Measurements from ENCODE around the gene SEC23A. TPM values are rescaled to one million over a fixed set of nuclear protein-coding genes. Genes with fewer than 3 reads are reported as not detected.
A peak's percentile ranks its signal among the peaks of the same experiment; 100 is the strongest.

Gene SEC23A
- total RNA-seq, 1 experiment from 2014 or later = 108 TPM

GRCh38 chr14:39028620-39029019, 74.4 kb downstream of the SEC23A start:
- ChIA-PET CTCF (no interaction called here), POLR2A (no interaction called here)
- TF ChIP-seq CTCF (IDR thresholded peaks at IDR 0.05; ENCODE audit: insufficient read depth in 1 of 2, low read depth in 1 of 2, low read length in 1 of 2, severe bottlenecking in 1 of 2, unreplicated experiment in 1 of 2) = no peak
- Mint-ChIP-seq H3K36me3 (ENCODE audit: insufficient read depth, unreplicated experiment) (peaks cover 57% of the 10 kb centered on the region), H3K4me3 (ENCODE audit: unreplicated experiment) (no peak overlapping the region), H3K27me3 (ENCODE audit: insufficient read depth, unreplicated experiment) (no peaks in the 10 kb centered on the region), H3K9me3 (ENCODE audit: unreplicated experiment) (no peaks in the 10 kb centered on the region), H3K27ac (ENCODE audit: unreplicated experiment) (peak overlapping the region; percentile 2), H3K4me1 (ENCODE audit: low read depth, unreplicated experiment) (peaks cover 47% of the 10 kb centered on the region)
- no peak for DNase-seq
- intact Hi-C loops (cut with micrococcal nuclease; ENCODE audit: unreplicated experiment) = loop anchor here (10.0 kb wide), 1 partner anchor 1064 kb away; no protein-coding TSS in a partner anchor
- no peaks in the 10 kb centered on the region for H3K27me3 ChIP-seq (replicated peaks; ENCODE audit: control insufficient read depth, insufficient read depth, low read length)
- no peak overlapping the region for H3K4me3 ChIP-seq (ENCODE audit: low read depth, low read length)
- peaks cover 35% of the 10 kb centered on the region for H3K4me1 ChIP-seq
- H3K36me3 ChIP-seq (ENCODE audit: control insufficient read depth, insufficient read depth, low read length) = peaks cover 5% of the 10 kb centered on the region
- BruUV-seq (replicated peaks) = no TSS peak
- H3K9me3 ChIP-seq = no peaks in the 10 kb centered on the region

GRCh38 chr14:39025810-39026627, 77.0 kb downstream of the SEC23A start:
- peak; percentile 53 to 59 for DNase-seq
- no TSS peak for BruUV-seq (replicated peaks)
- Mint-ChIP-seq H3K4me1 (ENCODE audit: low read depth, unreplicated experiment) (peaks cover 51% of the 10 kb centered on the region), H3K27ac (ENCODE audit: unreplicated experiment) (peak overlapping the region; percentile 79), H3K36me3 (ENCODE audit: insufficient read depth, unreplicated experiment) (peaks cover 45% of the 10 kb centered on the region), H3K27me3 (ENCODE audit: insufficient read depth, unreplicated experiment) (no peaks in the 10 kb centered on the region), H3K4me3 (ENCODE audit: unreplicated experiment) (peak overlapping the region; percentile 48), H3K9me3 (ENCODE audit: unreplicated experiment) (no peaks in the 10 kb centered on the region)
- no peak for TF ChIP-seq CTCF (IDR thresholded peaks at IDR 0.05; ENCODE audit: insufficient read depth in 1 of 2, low read depth in 1 of 2, low read length in 1 of 2, severe bottlenecking in 1 of 2, unreplicated experiment in 1 of 2)
- intact Hi-C loops (cut with micrococcal nuclease; ENCODE audit: unreplicated experiment) = loop anchor here (2.0 to 10.0 kb wide), 3 partner anchors 61 to 1061 kb away; partner anchors contain the start of gene SEC23A
- H3K27me3 ChIP-seq (replicated peaks; ENCODE audit: control insufficient read depth, insufficient read depth, low read length) = no peaks in the 10 kb centered on the region
- CTCF ChIA-PET = interaction anchor here (0.8 to 2.0 kb wide), 4 partner anchors 8 to 76 kb away, joined by 4 to 7 read pairs (median 4); no protein-coding TSS in a partner anchor
- H3K36me3 ChIP-seq (ENCODE audit: control insufficient read depth, insufficient read depth, low read length) = peaks cover 5% of the 10 kb centered on the region
- POLR2A ChIA-PET = interaction anchor here (0.6 to 1.2 kb wide), 3 partner anchors 77 to 144 kb away, joined by 3 to 10 read pairs (median 10); partner anchors contain the start of genes GEMIN2, SEC23A and TRAPPC6B
- H3K4me3 ChIP-seq (ENCODE audit: low read depth, low read length) = no peak overlapping the region
- peaks cover 38% of the 10 kb centered on the region for H3K4me1 ChIP-seq
- H3K9me3 ChIP-seq = no peaks in the 10 kb centered on the region

- peaks cover 2% of the 10 kb centered on the region for H3K36me3 ChIP-seq (ENCODE audit: control insufficient read depth, insufficient read depth, low read length)
- no peaks in the 10 kb centered on the region for H3K27me3 ChIP-seq (replicated peaks; ENCODE audit: control insufficient read depth, insufficient read depth, low read length)
- H3K9me3 ChIP-seq = no peaks in the 10 kb centered on the region
- H3K4me3 ChIP-seq (ENCODE audit: low read depth, low read length) = no peak overlapping the region
- TF ChIP-seq CTCF (IDR thresholded peaks at IDR 0.05; ENCODE audit: insufficient read depth in 1 of 2, low read depth in 1 of 2, low read length in 1 of 2, severe bottlenecking in 1 of 2, unreplicated experiment in 1 of 2) = no peak
- Mint-ChIP-seq H3K27ac (ENCODE audit: unreplicated experiment) (peak overlapping the region; percentile 79), H3K4me1 (ENCODE audit: low read depth, unreplicated experiment) (peaks cover 51% of the 10 kb centered on the region), H3K4me3 (ENCODE audit: unreplicated experiment) (peak overlapping the region; percentile 48), H3K27me3 (ENCODE audit: insufficient read depth, unreplicated experiment) (no peaks in the 10 kb centered on the region), H3K9me3 (ENCODE audit: unreplicated experiment) (no peaks in the 10 kb centered on the region), H3K36me3 (ENCODE audit: insufficient read depth, unreplicated experiment) (peaks cover 38% of the 10 kb centered on the region)
- BruUV-seq (replicated peaks) = no TSS peak
- DNase-seq = no peak
- intact Hi-C loops (cut with micrococcal nuclease; ENCODE audit: unreplicated experiment) = loop anchor here (2.0 to 10.0 kb wide), 3 partner anchors 61 to 1061 kb away; partner anchors contain the start of gene SEC23A
- ChIA-PET CTCF (interaction anchor here (1.3 to 2.0 kb wide), 2 partner anchors 9 kb away, joined by 5 to 7 read pairs; no protein-coding TSS in a partner anchor), POLR2A (interaction anchor here (0.6 to 1.7 kb wide), 4 partner anchors 77 to 145 kb away, joined by 3 to 18 read pairs (median 10); partner anchors contain the start of genes GEMIN2, SEC23A and TRAPPC6B)
- peaks cover 38% of the 10 kb centered on the region for H3K4me1 ChIP-seq
Observed at GRCh38 chr14:39025250-39025809, 77.7 kb downstream of the SEC23A start.
